ENCODE results near the gene NFE2.

The NFE2 gene

GRCh38 chr12:54249489-54249888 lies 51.3 kb downstream of the NFE2 start:
- no peak for DNase-seq (ENCODE audit: low read depth)

- DNase-seq (ENCODE audit: low read depth) = no peak
Measured at GRCh38 chr12:54246011-54246641, 54.7 kb downstream of the NFE2 start.
